Inferior parietal cortex (tissue), 1 donor: ENCODE measurements around the gene COL27A1.

Experiments
- DNase-seq: peaks from one replicate; pipeline ENCODE4 v3.0.0-alpha.2; 2016; ENCODE audit errors: extremely low spot score

Gene COL27A1

GRCh38 chr9:114359801-114360200 lies 204.5 kb downstream of the COL27A1 start:
- no peak for DNase-seq

GRCh38 chr9:114361542-114361941 lies 206.2 kb downstream of the COL27A1 start:
- no peak for DNase-seq
